SK-N-SH (cell line): ENCODE measurements around the gene MICAL2.

Experiments used
- ELF1 ChIP-seq: IDR thresholded peaks from 2 replicates; pipeline ENCODE4 v1.4.0; 2012
- EZH2phosphoT487 ChIP-seq: fragments of 200-600 bp; sonication (generic); IDR thresholded peaks from 2 replicates; pipeline ENCODE4 v1.6.1; 2017; ENCODE audit warnings: low read depth, mixed run types, mild to moderate bottlenecking, antibody characterized with exemption, moderate library complexity, borderline replicate concordance
- FOXM1 ChIP-seq: IDR thresholded peaks from 2 replicates; pipeline ENCODE4 v1.4.0; 2012; ENCODE audit warnings: low read depth, mild to moderate bottlenecking
- IRF3 ChIP-seq: fragments of 150-350 bp; IDR thresholded peaks from 2 replicates; pipeline ENCODE4 v1.6.1; 2016; ENCODE audit warnings: mild to moderate bottlenecking, low read depth, low read length
- MAX ChIP-seq: IDR thresholded peaks from 2 replicates; pipeline ENCODE4 v1.4.0; 2012; ENCODE audit warnings: low read depth
- MXI1 ChIP-seq: IDR thresholded peaks from 2 replicates; pipeline ENCODE4 v1.6.1; 2012; ENCODE audit warnings: mild to moderate bottlenecking, low read depth, low read length, improper control_type of control experiment
- NFIC ChIP-seq: IDR thresholded peaks from 2 replicates; pipeline ENCODE4 v1.4.0; 2012; ENCODE audit warnings: borderline replicate concordance
- RAD21 ChIP-seq: IDR thresholded peaks from 2 replicates; pipeline ENCODE4 v1.6.1; 2012; ENCODE audit warnings: mild to moderate bottlenecking, low read length
- RFX5 ChIP-seq: IDR thresholded peaks from 2 replicates; pipeline ENCODE4 v1.6.1; 2012; ENCODE audit warnings: mild to moderate bottlenecking, improper control_type of control experiment, low read length
- SIN3A ChIP-seq: IDR thresholded peaks from 2 replicates; pipeline ENCODE4 v1.6.1; 2012; ENCODE audit warnings: low read depth, mild to moderate bottlenecking, low read length, moderate library complexity, borderline replicate concordance
- TF ChIP-seq, protein P1 (sequence below): fragments of 200-600 bp; sonication (generic); IDR thresholded peaks from 2 replicates; pipeline ENCODE4 v1.6.1; 2017; ENCODE audit warnings: antibody characterized with exemption, mild to moderate bottlenecking, moderate library complexity
- TF ChIP-seq, protein P2 (sequence below): IDR thresholded peaks from 2 replicates; pipeline ENCODE4 v1.6.1; 2012; ENCODE audit warnings: mild to moderate bottlenecking, low read depth, low read length, moderate library complexity

- TF ChIP-seq, protein P1, sequence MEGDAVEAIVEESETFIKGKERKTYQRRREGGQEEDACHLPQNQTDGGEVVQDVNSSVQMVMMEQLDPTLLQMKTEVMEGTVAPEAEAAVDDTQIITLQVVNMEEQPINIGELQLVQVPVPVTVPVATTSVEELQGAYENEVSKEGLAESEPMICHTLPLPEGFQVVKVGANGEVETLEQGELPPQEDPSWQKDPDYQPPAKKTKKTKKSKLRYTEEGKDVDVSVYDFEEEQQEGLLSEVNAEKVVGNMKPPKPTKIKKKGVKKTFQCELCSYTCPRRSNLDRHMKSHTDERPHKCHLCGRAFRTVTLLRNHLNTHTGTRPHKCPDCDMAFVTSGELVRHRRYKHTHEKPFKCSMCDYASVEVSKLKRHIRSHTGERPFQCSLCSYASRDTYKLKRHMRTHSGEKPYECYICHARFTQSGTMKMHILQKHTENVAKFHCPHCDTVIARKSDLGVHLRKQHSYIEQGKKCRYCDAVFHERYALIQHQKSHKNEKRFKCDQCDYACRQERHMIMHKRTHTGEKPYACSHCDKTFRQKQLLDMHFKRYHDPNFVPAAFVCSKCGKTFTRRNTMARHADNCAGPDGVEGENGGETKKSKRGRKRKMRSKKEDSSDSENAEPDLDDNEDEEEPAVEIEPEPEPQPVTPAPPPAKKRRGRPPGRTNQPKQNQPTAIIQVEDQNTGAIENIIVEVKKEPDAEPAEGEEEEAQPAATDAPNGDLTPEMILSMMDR, result no peak
- TF ChIP-seq IRF3 (no peak), NFIC (no peak), MAX (no peak), MXI1 (no peak), SIN3A (no peak), RAD21 (no peak), FOXM1 (no peak), RFX5 (no peak), ELF1 (no peak), EZH2phosphoT487 (no peak)
- TF ChIP-seq, protein P2, sequence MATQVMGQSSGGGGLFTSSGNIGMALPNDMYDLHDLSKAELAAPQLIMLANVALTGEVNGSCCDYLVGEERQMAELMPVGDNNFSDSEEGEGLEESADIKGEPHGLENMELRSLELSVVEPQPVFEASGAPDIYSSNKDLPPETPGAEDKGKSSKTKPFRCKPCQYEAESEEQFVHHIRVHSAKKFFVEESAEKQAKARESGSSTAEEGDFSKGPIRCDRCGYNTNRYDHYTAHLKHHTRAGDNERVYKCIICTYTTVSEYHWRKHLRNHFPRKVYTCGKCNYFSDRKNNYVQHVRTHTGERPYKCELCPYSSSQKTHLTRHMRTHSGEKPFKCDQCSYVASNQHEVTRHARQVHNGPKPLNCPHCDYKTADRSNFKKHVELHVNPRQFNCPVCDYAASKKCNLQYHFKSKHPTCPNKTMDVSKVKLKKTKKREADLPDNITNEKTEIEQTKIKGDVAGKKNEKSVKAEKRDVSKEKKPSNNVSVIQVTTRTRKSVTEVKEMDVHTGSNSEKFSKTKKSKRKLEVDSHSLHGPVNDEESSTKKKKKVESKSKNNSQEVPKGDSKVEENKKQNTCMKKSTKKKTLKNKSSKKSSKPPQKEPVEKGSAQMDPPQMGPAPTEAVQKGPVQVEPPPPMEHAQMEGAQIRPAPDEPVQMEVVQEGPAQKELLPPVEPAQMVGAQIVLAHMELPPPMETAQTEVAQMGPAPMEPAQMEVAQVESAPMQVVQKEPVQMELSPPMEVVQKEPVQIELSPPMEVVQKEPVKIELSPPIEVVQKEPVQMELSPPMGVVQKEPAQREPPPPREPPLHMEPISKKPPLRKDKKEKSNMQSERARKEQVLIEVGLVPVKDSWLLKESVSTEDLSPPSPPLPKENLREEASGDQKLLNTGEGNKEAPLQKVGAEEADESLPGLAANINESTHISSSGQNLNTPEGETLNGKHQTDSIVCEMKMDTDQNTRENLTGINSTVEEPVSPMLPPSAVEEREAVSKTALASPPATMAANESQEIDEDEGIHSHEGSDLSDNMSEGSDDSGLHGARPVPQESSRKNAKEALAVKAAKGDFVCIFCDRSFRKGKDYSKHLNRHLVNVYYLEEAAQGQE, result no peak
These were observed 68.6 kb downstream of the MICAL2 start for GRCh38 chr11:12179019-12179418.
